ENCODE measurements around the gene MRPL24. TPM values are rescaled to one million over a fixed set of nuclear protein-coding genes. Genes with fewer than 3 reads are reported as not detected.
A peak's percentile ranks its signal among the peaks of the same experiment; 100 is the strongest.

The MRPL24 gene
- total RNA-seq, 1 experiment from 2014 or later = 85.3 TPM

DNA sequence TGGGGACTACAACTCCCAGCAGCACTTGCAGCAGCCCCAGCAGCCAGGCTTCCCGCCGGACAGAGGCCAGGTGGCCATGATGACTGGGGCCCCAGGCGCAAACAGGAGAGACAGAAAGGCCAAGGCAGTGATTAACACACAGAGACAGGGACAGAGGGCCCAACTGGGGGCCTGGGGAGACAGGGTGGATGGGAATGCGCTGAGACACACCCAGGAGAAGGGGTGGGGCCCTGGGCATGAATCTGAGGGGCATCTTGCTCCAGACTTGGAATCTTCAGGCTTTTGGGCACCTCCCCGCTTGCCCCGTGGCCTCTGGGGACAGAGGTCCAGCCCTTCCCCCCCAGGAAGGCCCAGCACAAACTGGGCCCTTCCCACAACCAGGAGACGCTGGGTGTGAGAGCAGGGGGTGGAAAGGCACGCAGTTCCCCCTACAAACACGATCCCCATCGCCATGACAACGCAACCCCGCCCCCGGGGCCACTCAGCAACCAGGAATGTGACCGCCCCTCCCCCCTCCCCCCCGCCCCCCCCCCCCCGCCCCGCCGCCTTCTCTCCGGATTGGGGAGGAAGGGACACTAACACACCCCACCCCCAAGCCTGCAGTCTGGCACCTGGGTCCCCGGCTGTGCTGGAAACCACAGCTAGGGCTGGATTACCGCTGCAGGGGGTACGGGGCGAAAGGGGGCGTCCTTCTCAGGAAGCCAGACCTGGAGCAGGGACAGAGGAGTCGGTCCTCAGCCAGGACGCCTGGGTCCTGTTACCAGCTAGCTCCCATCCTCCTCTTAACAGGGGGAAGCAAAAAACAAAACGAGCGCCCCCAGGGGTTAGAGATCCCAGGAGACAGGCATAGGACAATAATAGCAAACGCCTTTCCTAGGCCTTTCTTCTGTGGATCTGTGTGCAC lies 6.1 kb upstream of the MRPL24 start:
- Histone ChIP-seq H3K4me2 (peak overlapping the region; percentile 100), H4K20me1 (ENCODE audit: insufficient read depth) (peaks cover 16% of the 10 kb centered on the region), H3K36me3 (ENCODE audit: low read depth) (peaks cover 32% of the 10 kb centered on the region), H3K9me2 (ENCODE audit: insufficient read depth) (no peaks in the 10 kb centered on the region), H3K27ac (peak overlapping the region; percentile 93), H2AFZ (no peak overlapping the region), H3K27me3 (ENCODE audit: insufficient read depth, low read depth) (no peaks in the 10 kb centered on the region), H3F3A (ENCODE audit: insufficient read depth, low read depth) (peaks cover 75% of the 10 kb centered on the region), H3K79me2 (ENCODE audit: low read depth) (peaks cover 81% of the 10 kb centered on the region), H3K9me3 (ENCODE audit: insufficient read depth, low read depth) (no peaks in the 10 kb centered on the region), H3K4me1 (replicated peaks; ENCODE audit: insufficient read depth) (peaks cover 28% of the 10 kb centered on the region), H3K4me3 (peak overlapping the region; percentile 95)
- intact Hi-C loops (cut with micrococcal nuclease; ENCODE audit: unreplicated experiment) = no loop called here
- DNase-seq = peak; percentile 89 to 96
- ChIA-PET CTCF (interaction anchor here (0.6 to 0.7 kb wide), 2 partner anchors 115 to 119 kb away, joined by 3 to 9 read pairs; no protein-coding TSS in a partner anchor), POLR2A (ENCODE audit: unreplicated experiment) (interaction anchor here (0.6 to 1.0 kb wide), 5 partner anchors 18 to 408 kb away, joined by 3 to 10 read pairs (median 7); partner anchors contain the start of genes ISG20L2, METTL25B and PRCC)
- TF ChIP-seq, protein P1, sequence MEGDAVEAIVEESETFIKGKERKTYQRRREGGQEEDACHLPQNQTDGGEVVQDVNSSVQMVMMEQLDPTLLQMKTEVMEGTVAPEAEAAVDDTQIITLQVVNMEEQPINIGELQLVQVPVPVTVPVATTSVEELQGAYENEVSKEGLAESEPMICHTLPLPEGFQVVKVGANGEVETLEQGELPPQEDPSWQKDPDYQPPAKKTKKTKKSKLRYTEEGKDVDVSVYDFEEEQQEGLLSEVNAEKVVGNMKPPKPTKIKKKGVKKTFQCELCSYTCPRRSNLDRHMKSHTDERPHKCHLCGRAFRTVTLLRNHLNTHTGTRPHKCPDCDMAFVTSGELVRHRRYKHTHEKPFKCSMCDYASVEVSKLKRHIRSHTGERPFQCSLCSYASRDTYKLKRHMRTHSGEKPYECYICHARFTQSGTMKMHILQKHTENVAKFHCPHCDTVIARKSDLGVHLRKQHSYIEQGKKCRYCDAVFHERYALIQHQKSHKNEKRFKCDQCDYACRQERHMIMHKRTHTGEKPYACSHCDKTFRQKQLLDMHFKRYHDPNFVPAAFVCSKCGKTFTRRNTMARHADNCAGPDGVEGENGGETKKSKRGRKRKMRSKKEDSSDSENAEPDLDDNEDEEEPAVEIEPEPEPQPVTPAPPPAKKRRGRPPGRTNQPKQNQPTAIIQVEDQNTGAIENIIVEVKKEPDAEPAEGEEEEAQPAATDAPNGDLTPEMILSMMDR (conservative IDR thresholded peaks at IDR 0.05) = peak; percentile 42; the same call in 1 of the 2 replicates
- no peak for TF ChIP-seq EZH2 (IDR thresholded peaks at IDR 0.05; ENCODE audit: low read depth)
- no TSS peak for BruUV-seq (replicated peaks)

DNA sequence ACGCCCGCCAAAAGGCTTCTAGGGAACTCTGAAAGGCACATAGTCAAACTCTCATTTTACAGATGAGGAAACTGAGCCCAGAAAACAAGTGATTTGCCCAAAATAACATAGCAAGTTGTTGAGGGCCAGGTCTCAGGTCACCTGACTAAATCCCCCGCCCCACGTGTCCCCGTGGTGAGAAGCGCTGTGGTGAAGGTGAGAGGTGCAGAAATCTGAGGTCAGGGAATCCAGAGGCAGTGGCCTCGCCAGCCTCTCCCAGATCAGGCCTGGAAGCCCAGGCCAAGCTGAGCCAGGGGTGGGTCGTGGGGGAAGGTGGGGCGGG lies 5.5 kb upstream of the MRPL24 start:
- H3K4me3 ChIP-seq = peak overlapping the region; percentile 95
- H3K27me3 ChIP-seq (ENCODE audit: insufficient read depth, low read depth) = no peaks in the 10 kb centered on the region
- BruUV-seq (replicated peaks) = no TSS peak
- H3K4me2 ChIP-seq = peak overlapping the region; percentile 100
- peaks cover 16% of the 10 kb centered on the region for H4K20me1 ChIP-seq (ENCODE audit: insufficient read depth)
- H3K9me3 ChIP-seq (ENCODE audit: insufficient read depth, low read depth) = no peaks in the 10 kb centered on the region
- CTCF ChIA-PET = no interaction called here
- no peaks in the 10 kb centered on the region for H3K9me2 ChIP-seq (ENCODE audit: insufficient read depth)
- peaks cover 34% of the 10 kb centered on the region for H3K4me1 ChIP-seq (replicated peaks; ENCODE audit: insufficient read depth)
- intact Hi-C loops (cut with micrococcal nuclease; ENCODE audit: unreplicated experiment) = no loop called here
- H2AFZ ChIP-seq = no peak overlapping the region
- H3K27ac ChIP-seq = peak overlapping the region; percentile 93
- H3F3A ChIP-seq (ENCODE audit: insufficient read depth, low read depth) = peaks cover 81% of the 10 kb centered on the region
- TF ChIP-seq EZH2 (IDR thresholded peaks at IDR 0.05; ENCODE audit: low read depth) = no peak
- TF ChIP-seq, protein P1 (conservative IDR thresholded peaks at IDR 0.05) = no peak
- H3K79me2 ChIP-seq (ENCODE audit: low read depth) = peaks cover 79% of the 10 kb centered on the region
- DNase-seq = no peak
- H3K36me3 ChIP-seq (ENCODE audit: low read depth) = peaks cover 32% of the 10 kb centered on the region
- POLR2A ChIA-PET (ENCODE audit: unreplicated experiment) = interaction anchor here (0.6 to 0.7 kb wide), 2 partner anchors 18 to 21 kb away, joined by 4 to 10 read pairs; partner anchors contain the start of genes ISG20L2, METTL25B and PRCC

DNA sequence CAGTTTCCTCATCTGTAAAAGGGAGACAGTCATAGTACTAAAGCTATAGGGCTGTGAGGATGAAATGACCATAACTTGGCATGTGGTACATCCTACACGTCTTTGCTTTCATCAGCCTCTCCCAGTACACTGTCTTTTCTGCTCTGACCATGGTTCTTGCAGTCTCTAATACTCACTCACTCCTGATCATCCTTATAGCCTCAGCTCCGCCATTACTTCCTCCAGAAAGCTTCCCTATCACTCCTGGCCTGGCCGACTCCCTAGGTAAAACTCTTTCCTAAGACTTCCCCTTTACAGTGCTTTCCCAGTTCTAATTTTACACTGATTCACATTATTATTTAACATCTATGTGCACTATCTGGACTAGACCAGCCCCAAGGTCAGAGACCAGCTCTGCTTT lies 5.0 kb upstream of the MRPL24 start:
- Histone ChIP-seq H3K27ac (peak overlapping the region; percentile 93), H3K9me2 (ENCODE audit: insufficient read depth) (no peaks in the 10 kb centered on the region), H3K27me3 (ENCODE audit: insufficient read depth, low read depth) (no peaks in the 10 kb centered on the region), H3K4me1 (replicated peaks; ENCODE audit: insufficient read depth) (peaks cover 34% of the 10 kb centered on the region), H3K9me3 (ENCODE audit: insufficient read depth, low read depth) (no peaks in the 10 kb centered on the region), H3F3A (ENCODE audit: insufficient read depth, low read depth) (peaks cover 82% of the 10 kb centered on the region), H3K4me3 (peak overlapping the region; percentile 95), H3K79me2 (ENCODE audit: low read depth) (peaks cover 75% of the 10 kb centered on the region), H3K4me2 (peak overlapping the region; percentile 100), H4K20me1 (ENCODE audit: insufficient read depth) (peaks cover 16% of the 10 kb centered on the region), H2AFZ (no peak overlapping the region), H3K36me3 (ENCODE audit: low read depth) (peaks cover 32% of the 10 kb centered on the region)
- TF ChIP-seq, protein P1 (conservative IDR thresholded peaks at IDR 0.05) = no peak
- intact Hi-C loops (cut with micrococcal nuclease; ENCODE audit: unreplicated experiment) = no loop called here
- DNase-seq = no peak
- ChIA-PET CTCF (no interaction called here), POLR2A (ENCODE audit: unreplicated experiment) (interaction anchor here (0.6 to 0.7 kb wide), 2 partner anchors 17 to 21 kb away, joined by 4 to 10 read pairs; partner anchors contain the start of genes ISG20L2, METTL25B and PRCC)
- BruUV-seq (replicated peaks) = no TSS peak

All from PC-9 (cell line).